HCT116 (cell line): ENCODE data around the gene APBB2. TPM values are rescaled to one million over a fixed set of nuclear protein-coding genes. Genes with fewer than 3 reads are reported as not detected.
"Not testable (repeated sequence)": the region's sequence is repeated elsewhere in the genome, so short reads cannot be mapped to it uniquely, and the experiment has no call there.

Source experiments
- ATAC-seq: fragments of 200-7000 bp; cut with Tn5 transposase; 2 replicates; pipeline ENCODE4 v1.9.1; 2020; ENCODE audit warnings: mild to moderate bottlenecking, moderate library complexity
- BruUV-seq: library from RNA; stranded (reverse); fragments of 400-500 nt; replicated peaks from 2 replicates; lab custom pipeline; 2021; lab: Mats Ljungman, UMichigan
- CTCF ChIA-PET: fragments of 300-600 bp; sonication (Branson Sonifier 250); formaldehyde crosslinking; loops from one replicate; lab custom pipeline; 2021; ENCODE audit warnings: antibody characterized with exemption; lab: Charles Lee
- POLR2A ChIA-PET: fragments of 300-600, 350-600 bp; sonication (Branson Sonifier 250); formaldehyde crosslinking; loops from one replicate; lab custom pipeline; 2021; ENCODE audit warnings: antibody characterized with exemption; lab: Charles Lee
- RAD21 ChIA-PET, 2 experiments: fragments of 300-600 bp; sonication (Branson Sonifier 250); formaldehyde crosslinking; loops; one replicate each; lab custom pipeline; 2023; ENCODE audit warnings: low total read pairs in 2 of 2; ENCODE audit not compliant: uncharacterized antibody in 2 of 2, unreplicated experiment in 2 of 2, low non-redundant PET in 1 of 2; lab: Charles Lee
- DNase-seq: peaks from one replicate; pipeline ENCODE4 v3.0.0-alpha.2; 2010; ENCODE audit warnings: low read depth, low spot score
- H2AFZ ChIP-seq: fragments of 200-600 bp; shearing (Covaris generic), sonication (generic); 2 replicates; pipeline ENCODE4 v1.6.1; 2017; ENCODE audit warnings: low read depth, mixed run types, mixed read lengths, antibody characterized with exemption, low read length; ENCODE audit not compliant: poor library complexity, severe bottlenecking
- H3K27ac ChIP-seq: 2 replicates; pipeline ENCODE4 v1.5.1; 2012; ENCODE audit warnings: low read depth, low read length
- H3K27me3 ChIP-seq: fragments of 200-600 bp; sonication (generic); 2 replicates; pipeline ENCODE4 v1.6.1; 2016; ENCODE audit warnings: mixed run types, low read length, mixed read lengths; ENCODE audit not compliant: insufficient read depth
- H3K36me3 ChIP-seq, 2 experiments: fragments of 200-500 bp in 1 of 2; fragments of 200-600 bp in 1 of 2; sonication (Bioruptor generic) in 1 of 2; sonication (generic) in 1 of 2; 2 replicates each; pipeline versions ENCODE4 v1.5.1 to v1.6.1; 2014 to 2016; ENCODE audit warnings: low read length in 2 of 2, inconsistent platforms in 1 of 2, mixed read lengths in 1 of 2, mixed run types in 1 of 2; ENCODE audit not compliant: insufficient read depth in 2 of 2, control insufficient read depth in 1 of 2
- H3K4me1 ChIP-seq, 2 experiments: fragments of 200-600 bp in 1 of 2; sonication (generic) in 1 of 2; 2 replicates each; pipeline versions ENCODE4 v1.5.1 to v1.6.1; 2012 to 2017; ENCODE audit warnings: low read length in 2 of 2, inconsistent platforms in 1 of 2, mild to moderate bottlenecking in 1 of 2, mixed read lengths in 1 of 2, mixed run types in 1 of 2, moderate library complexity in 1 of 2; ENCODE audit not compliant: insufficient read depth in 2 of 2, control insufficient read depth in 1 of 2
- H3K4me2 ChIP-seq: fragments of 200-600 bp; sonication (generic); 2 replicates; pipeline ENCODE4 v1.6.1; 2017; ENCODE audit warnings: mixed run types, low read length, mixed read lengths
- H3K4me3 ChIP-seq, 2 experiments: fragments of 200-600 bp in 1 of 2; sonication (generic) in 1 of 2; replicated peaks in 1 of 2; 2 replicates each; pipeline ENCODE4 v1.5.1; 2011 to 2016; ENCODE audit warnings: low read length in 2 of 2, control low read depth in 1 of 2, low read depth in 1 of 2, mild to moderate bottlenecking in 1 of 2, mixed read lengths in 1 of 2, mixed run types in 1 of 2
- H3K79me2 ChIP-seq: fragments of 200-600 bp; sonication (generic); 2 replicates; pipeline ENCODE4 v1.6.1; 2017; ENCODE audit warnings: mild to moderate bottlenecking, mixed run types, low read length, moderate library complexity, mixed read lengths; ENCODE audit not compliant: insufficient read depth
- H3K9ac ChIP-seq: fragments of 200-600 bp; sonication (generic); 2 replicates; pipeline ENCODE4 v1.6.1; 2016; ENCODE audit warnings: low read length, mixed read lengths
- H3K9me2 ChIP-seq: fragments of 200-600 bp; sonication (generic), shearing (Covaris generic); 2 replicates; pipeline ENCODE4 v1.6.1; 2017; ENCODE audit warnings: mixed run types, mild to moderate bottlenecking, moderate library complexity; ENCODE audit not compliant: insufficient read depth
- H3K9me3 ChIP-seq, 2 experiments: fragments of 200-500 bp in 1 of 2; fragments of 200-600 bp in 1 of 2; sonication (Bioruptor generic) in 1 of 2; sonication (generic) in 1 of 2; 2 replicates each; pipeline ENCODE4 v1.6.1; 2014 to 2017; ENCODE audit warnings: low read length in 2 of 2, mixed read lengths in 2 of 2, inconsistent platforms in 1 of 2, low read depth in 1 of 2, mild to moderate bottlenecking in 1 of 2, mixed run types in 1 of 2, moderate library complexity in 1 of 2; ENCODE audit not compliant: control insufficient read depth in 1 of 2, insufficient read depth in 1 of 2
- H4K20me1 ChIP-seq: fragments of 200-600 bp; sonication (generic), shearing (Covaris generic); 2 replicates; pipeline ENCODE4 v1.6.1; 2017; ENCODE audit warnings: mixed run types, mild to moderate bottlenecking, moderate library complexity; ENCODE audit not compliant: insufficient read depth
- ATF3 ChIP-seq: IDR thresholded peaks from 2 replicates; pipeline ENCODE4 v1.6.1; 2012
- CEBPB ChIP-seq: IDR thresholded peaks from 2 replicates; pipeline ENCODE4 v1.6.1; 2012; ENCODE audit warnings: low read depth
- EGR1 ChIP-seq: IDR thresholded peaks from 2 replicates; pipeline ENCODE4 v1.6.1; 2012; ENCODE audit warnings: low read depth
- EZH2 ChIP-seq: fragments of 200-600 bp; sonication (generic); IDR thresholded peaks from 2 replicates; pipeline ENCODE4 v1.6.1; 2017; ENCODE audit warnings: antibody characterized with exemption, mixed run types
- EZH2phosphoT487 ChIP-seq: fragments of 200-600 bp; IDR thresholded peaks from 2 replicates; pipeline ENCODE4 v1.6.1; 2018; ENCODE audit warnings: antibody characterized with exemption, borderline replicate concordance
- POLR2AphosphoS5 ChIP-seq: IDR thresholded peaks from 2 replicates; pipeline ENCODE4 v1.6.1; 2011; ENCODE audit warnings: mild to moderate bottlenecking, low read depth, low read length, moderate library complexity
- REST ChIP-seq: IDR thresholded peaks from 2 replicates; pipeline ENCODE4 v1.6.1; 2012; ENCODE audit warnings: low read depth
- SIN3A ChIP-seq: IDR thresholded peaks from 2 replicates; pipeline ENCODE4 v1.6.1; 2012; ENCODE audit warnings: low read depth
- SP1 ChIP-seq: IDR thresholded peaks from 2 replicates; pipeline ENCODE4 v1.6.1; 2012; ENCODE audit warnings: low read depth
- SRF ChIP-seq: IDR thresholded peaks from 2 replicates; pipeline ENCODE4 v1.6.1; 2012; ENCODE audit warnings: low read depth
- TCF7L2 ChIP-seq: IDR thresholded peaks from 2 replicates; pipeline ENCODE4 v1.7.0; 2011; ENCODE audit warnings: borderline replicate concordance, inconsistent platforms; ENCODE audit not compliant: insufficient read depth, insufficient read length; ENCODE audit errors: extremely low read depth
- YY1 ChIP-seq: IDR thresholded peaks from 2 replicates; pipeline ENCODE4 v1.6.1; 2011; ENCODE audit warnings: low read length, low read depth, moderate library complexity, mild to moderate bottlenecking; ENCODE audit not compliant: insufficient replicate concordance; ENCODE audit errors: extremely low read depth
- ZFX ChIP-seq: fragments of 450-650 bp; IDR thresholded peaks from 2 replicates; pipeline ENCODE4 v1.6.1; 2017
- ZNF274 ChIP-seq: fragments of 200-500 bp; sonication (Bioruptor generic); IDR thresholded peaks from 2 replicates; pipeline ENCODE4 v1.6.1; 2014; ENCODE audit warnings: mild to moderate bottlenecking, low read depth, low read length, inconsistent platforms
- intact Hi-C: fragments of 100-400 bp; cut with micrococcal nuclease; formaldehyde crosslinking; loops from 2 replicates; pipeline ENCODE4 v1.10.0; 2022
- total RNA-seq: library from RNA; stranded (reverse); gene quantifications from one replicate; pipeline ENCODE4 v1.2.1, GENCODE V29; 2021; ENCODE audit not compliant: unreplicated experiment
- TF ChIP-seq, protein P1 (sequence below): IDR thresholded peaks from 2 replicates; pipeline ENCODE4 v1.6.1; 2012
- TF ChIP-seq, protein P2 (sequence below), 3 experiments: fragments of 200-600 bp in 1 of 3; sonication (generic) in 1 of 3; IDR thresholded peaks in 2 of 3; conservative IDR thresholded peaks in 1 of 3; 2 replicates each; pipeline ENCODE4 v1.5.1; 2012 to 2017; ENCODE audit warnings: low read depth in 2 of 3, low read length in 2 of 3, antibody characterized with exemption in 1 of 3, borderline replicate concordance in 1 of 3, control low read depth in 1 of 3, mild to moderate bottlenecking in 1 of 3, mixed read lengths in 1 of 3, mixed run types in 1 of 3, moderate library complexity in 1 of 3; ENCODE audit not compliant: insufficient read depth in 1 of 3

Gene APBB2
- total RNA-seq, 1 experiment from 2014 or later: 72.5 TPM

GRCh38 chr4:41149568-41149967 lies 64.8 kb downstream of the APBB2 start:
- POLR2A ChIA-PET, H3K27ac ChIP-seq, H3K4me2 ChIP-seq, H3K27me3 ChIP-seq, H3K36me3 ChIP-seq, BruUV-seq, H3K4me3 ChIP-seq, DNase-seq, RAD21 ChIA-PET, H3K9me2 ChIP-seq, ATAC-seq, H3K9ac ChIP-seq, H4K20me1 ChIP-seq, intact Hi-C loops, CTCF ChIA-PET, H3K9me3 ChIP-seq, H2AFZ ChIP-seq: not testable (repeated sequence)
- peaks cover 99% of the 10 kb centered on the region for H3K79me2 ChIP-seq
- H3K4me1 ChIP-seq: peaks cover 64 to 92% of the 10 kb centered on the region in 2 experiments

DNA sequence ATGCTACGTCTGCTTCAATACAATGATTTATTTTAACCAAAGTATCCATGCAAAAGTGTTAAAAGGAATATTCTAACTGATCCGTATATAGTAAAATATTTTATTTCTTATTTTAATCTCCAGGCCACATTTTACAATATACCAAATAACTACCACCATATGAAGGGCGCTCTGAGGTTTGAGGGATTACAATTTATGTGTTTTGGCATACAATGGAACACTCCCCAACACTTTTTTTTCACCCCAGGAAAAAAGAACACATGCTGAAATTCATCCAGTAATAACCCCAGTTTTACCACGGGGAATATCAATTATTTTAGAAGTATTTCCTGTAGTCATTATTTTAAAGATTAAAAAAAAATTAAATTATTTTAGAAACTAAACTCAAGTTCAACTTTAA lies 65.4 kb downstream of the APBB2 start:
- no peak for TF ChIP-seq EGR1
- no peak for TF ChIP-seq ZFX
- TF ChIP-seq, protein P1, sequence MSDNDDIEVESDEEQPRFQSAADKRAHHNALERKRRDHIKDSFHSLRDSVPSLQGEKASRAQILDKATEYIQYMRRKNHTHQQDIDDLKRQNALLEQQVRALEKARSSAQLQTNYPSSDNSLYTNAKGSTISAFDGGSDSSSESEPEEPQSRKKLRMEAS: no peak
- no peak for TF ChIP-seq SRF
- no peak for TF ChIP-seq POLR2AphosphoS5
- no peak for TF ChIP-seq CEBPB
- TF ChIP-seq SIN3A: no peak
- no peak for TF ChIP-seq TCF7L2
- TF ChIP-seq YY1: no peak
- no peak for TF ChIP-seq SP1
- TF ChIP-seq ATF3: no peak
- no peak for TF ChIP-seq ZNF274
- TF ChIP-seq EZH2phosphoT487: no peak
- no peak for TF ChIP-seq EZH2
- TF ChIP-seq, protein P2, sequence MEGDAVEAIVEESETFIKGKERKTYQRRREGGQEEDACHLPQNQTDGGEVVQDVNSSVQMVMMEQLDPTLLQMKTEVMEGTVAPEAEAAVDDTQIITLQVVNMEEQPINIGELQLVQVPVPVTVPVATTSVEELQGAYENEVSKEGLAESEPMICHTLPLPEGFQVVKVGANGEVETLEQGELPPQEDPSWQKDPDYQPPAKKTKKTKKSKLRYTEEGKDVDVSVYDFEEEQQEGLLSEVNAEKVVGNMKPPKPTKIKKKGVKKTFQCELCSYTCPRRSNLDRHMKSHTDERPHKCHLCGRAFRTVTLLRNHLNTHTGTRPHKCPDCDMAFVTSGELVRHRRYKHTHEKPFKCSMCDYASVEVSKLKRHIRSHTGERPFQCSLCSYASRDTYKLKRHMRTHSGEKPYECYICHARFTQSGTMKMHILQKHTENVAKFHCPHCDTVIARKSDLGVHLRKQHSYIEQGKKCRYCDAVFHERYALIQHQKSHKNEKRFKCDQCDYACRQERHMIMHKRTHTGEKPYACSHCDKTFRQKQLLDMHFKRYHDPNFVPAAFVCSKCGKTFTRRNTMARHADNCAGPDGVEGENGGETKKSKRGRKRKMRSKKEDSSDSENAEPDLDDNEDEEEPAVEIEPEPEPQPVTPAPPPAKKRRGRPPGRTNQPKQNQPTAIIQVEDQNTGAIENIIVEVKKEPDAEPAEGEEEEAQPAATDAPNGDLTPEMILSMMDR (IDR thresholded peaks at IDR 0.05 in 2 of 3, conservative IDR thresholded peaks at IDR 0.05 in 1 of 3; ENCODE audit: borderline replicate concordance in 1 of 3, insufficient read depth in 1 of 3, low read depth in 2 of 3, low read length in 2 of 3): no peak
- TF ChIP-seq REST: no peak
- CTCF ChIA-PET: no interaction called here
- Histone ChIP-seq H3K9me3 (no peaks in the 10 kb centered on the region), H2AFZ (no peak overlapping the region), H3K9ac (no peak overlapping the region; the same call in 1 of the 2 replicates), H3K27me3 (no peaks in the 10 kb centered on the region), H3K36me3 (no peaks in the 10 kb centered on the region), H3K9me2 (no peaks in the 10 kb centered on the region), H3K4me2 (peak overlapping the region; percentile 57), H3K27ac (no peak overlapping the region), H3K4me1 (peaks cover 64 to 92% of the 10 kb centered on the region in 2 experiments), H3K79me2 (peaks cover 99% of the 10 kb centered on the region), H3K4me3 (no peak overlapping the region), H4K20me1 (no peaks in the 10 kb centered on the region)
- ATAC-seq (no peak), DNase-seq (no peak)
- intact Hi-C loops: no loop called here
- POLR2A ChIA-PET: no interaction called here
- BruUV-seq: no TSS peak
- RAD21 ChIA-PET: no interaction called here
